ENCODE results near the gene AKAP1.

GRCh38 chr17:57160624-57161023, 75.6 kb downstream of the AKAP1 start:
- no peak for TF ChIP-seq GATA2 (IDR thresholded peaks at IDR 0.05; ENCODE audit: low read depth, low read length)
- TF ChIP-seq GATA3 (IDR thresholded peaks at IDR 0.05; ENCODE audit: low read depth, low read length) = no peak
